Measurements from ENCODE around the gene SLC25A48.

SLC25A48 gene

GRCh38 chr5:135916638-135917263 is 82.3 kb downstream of the SLC25A48 start:
- no peak for DNase-seq

- no peak for DNase-seq
Measured at GRCh38 chr5:135920199-135920598, 85.7 kb downstream of the SLC25A48 start.

- no peak for DNase-seq
Measured at GRCh38 chr5:135921388-135921787, 86.9 kb downstream of the SLC25A48 start.

GRCh38 chr5:135930029-135930948 is 95.8 kb downstream of the SLC25A48 start:
- DNase-seq, result no peak

- no peak for DNase-seq
Measured at GRCh38 chr5:135930949-135931295, 96.5 kb downstream of the SLC25A48 start.

GRCh38 chr5:135934939-135935338 is 100.5 kb downstream of the SLC25A48 start:
- DNase-seq, result no peak

- no peak for DNase-seq
Measured at GRCh38 chr5:135937245-135937911, 102.9 kb downstream of the SLC25A48 start.
